Stimulated activated CD8-positive, alpha-beta memory T cell treated with anti-CD3 and anti-CD28 coated beads, Interleukin-12 subunit alpha, Interleukin-12 subunit beta, amount 100 ng/mL, for 24 hours (primary cell): ENCODE measurements around the gene ADCY1.

Source experiments
- DNase-seq: peaks from one replicate; pipeline ENCODE4 v3.0.0-alpha.2; 2020; ENCODE audit errors: extremely low read depth

Gene ADCY1

DNA sequence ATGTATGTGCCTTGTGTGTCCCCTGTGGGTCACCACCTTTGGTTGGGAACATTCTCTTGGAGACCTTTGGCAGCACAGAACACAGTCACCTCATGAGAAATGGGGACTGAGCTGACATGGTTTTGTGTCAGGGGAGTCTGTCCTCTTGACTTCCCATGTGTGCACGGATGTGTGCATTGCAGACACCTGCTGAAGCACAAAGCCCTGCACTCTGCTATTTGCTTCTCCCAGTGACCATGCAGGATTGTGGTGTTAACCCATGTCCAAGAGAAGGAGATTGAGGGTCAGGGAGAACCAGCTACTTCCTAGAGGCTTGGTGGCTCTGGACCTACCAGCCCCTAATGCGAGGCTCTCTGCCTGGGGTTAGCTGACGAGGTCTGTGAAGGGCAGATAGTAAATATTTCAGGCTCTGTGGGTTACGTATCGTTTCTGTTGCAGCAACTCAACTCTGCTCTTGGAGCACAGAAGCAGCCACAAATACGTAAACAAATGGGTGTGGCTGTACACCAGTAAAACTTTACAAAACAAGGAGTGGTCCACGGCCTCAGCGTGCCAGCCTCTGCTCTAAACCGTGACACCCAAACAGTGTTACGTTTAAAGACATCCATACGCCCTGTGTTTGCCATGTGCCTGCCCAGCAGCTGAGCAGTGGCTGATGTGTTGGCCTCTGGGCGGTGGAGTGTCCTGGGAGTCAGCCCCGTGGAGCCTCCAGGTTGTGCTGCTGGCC lies 51.7 kb downstream of the ADCY1 start:
- no peak for DNase-seq

DNA sequence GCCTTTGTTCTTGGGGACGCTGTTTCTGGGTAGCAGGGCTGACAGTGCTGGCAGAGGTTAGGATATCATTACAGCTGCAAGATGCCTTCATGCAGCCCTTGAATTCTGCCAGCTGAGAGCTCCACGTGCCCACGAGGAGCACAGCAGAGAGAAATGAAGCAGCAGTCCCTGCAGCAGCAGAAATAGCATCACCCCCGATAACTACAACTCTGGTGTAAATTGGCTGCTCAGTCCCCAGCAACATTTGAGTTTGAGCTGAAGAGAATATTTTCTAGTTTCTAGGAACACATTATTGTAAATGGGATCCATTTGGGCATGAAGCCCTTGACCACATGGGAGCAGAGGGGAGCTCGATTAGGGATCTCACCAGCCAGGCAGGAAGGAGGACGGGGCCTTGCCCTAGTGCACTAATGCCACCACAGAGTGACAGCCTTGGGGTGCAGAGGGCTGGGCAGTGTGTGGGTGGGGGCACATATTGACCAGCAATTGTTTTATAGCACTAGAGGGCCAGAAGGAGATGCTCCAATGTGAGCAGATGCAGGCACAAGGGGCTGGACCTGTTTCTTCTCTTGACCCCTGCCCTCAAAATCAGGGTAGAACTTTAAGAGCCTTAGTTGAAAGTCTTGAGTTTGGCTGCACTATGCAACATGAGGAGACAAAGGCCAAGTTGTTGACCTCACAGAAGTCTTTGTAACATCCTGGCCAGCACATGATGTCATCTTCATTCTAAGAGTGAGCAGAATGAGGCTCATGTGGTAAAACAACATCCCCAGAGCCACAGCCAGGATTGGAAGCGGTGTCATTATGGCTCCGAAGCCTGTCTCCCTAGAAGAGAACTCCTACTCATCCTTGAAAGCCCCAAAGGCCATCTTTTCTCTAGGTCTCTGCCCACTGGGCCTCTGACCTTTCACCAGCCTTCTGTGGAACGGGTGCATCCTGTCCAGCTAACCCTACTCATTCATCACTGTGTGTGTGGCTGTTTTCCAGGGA lies 52.6 kb downstream of the ADCY1 start:
- no peak for DNase-seq

- no peak for DNase-seq
Measured at GRCh38 chr7:45627691-45628456, 53.7 kb downstream of the ADCY1 start.

- no peak for DNase-seq
Measured at GRCh38 chr7:45631569-45631968, 57.4 kb downstream of the ADCY1 start.

DNA sequence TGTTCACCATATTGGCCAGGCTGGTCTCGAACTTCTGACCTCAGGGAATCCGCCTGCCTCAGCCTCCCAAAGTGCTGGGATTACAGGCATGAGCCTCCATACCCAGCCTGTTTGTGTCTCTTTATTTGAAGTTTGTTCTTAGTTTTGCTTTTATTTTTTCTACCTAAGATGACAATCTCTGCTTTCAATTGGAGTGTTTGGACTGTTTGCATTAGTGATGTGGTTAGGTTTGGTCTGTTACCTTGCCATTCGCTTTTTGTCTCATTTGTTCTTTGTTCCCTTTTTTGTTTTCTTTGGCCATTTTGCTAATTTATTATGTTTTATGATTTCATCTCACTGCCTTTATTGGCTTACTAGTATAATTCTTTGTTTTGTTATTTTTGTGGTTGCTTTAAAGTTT lies 62.6 kb downstream of the ADCY1 start:
- DNase-seq: no peak

DNA sequence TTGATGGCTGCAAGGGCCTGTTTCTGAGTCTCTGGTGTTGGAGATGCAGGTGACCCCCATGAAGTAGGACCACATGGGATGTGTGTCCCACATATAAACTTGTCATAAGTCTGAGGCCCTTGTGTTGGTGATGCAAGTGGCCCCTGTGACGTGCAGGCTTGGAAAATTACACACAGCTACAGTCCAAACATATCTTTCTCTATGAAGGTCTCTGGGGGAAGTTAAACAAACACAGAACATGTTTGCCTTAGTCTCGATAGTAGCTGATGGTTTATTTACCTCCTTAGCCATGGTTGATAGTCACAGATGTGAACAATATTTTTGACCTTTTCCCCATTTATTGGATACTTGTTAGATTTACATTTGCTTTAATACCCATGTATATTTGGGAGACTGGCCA lies 64.7 kb downstream of the ADCY1 start:
- DNase-seq: no peak

GRCh38 chr7:45642044-45642443 lies 67.9 kb downstream of the ADCY1 start:
- no peak for DNase-seq

DNA sequence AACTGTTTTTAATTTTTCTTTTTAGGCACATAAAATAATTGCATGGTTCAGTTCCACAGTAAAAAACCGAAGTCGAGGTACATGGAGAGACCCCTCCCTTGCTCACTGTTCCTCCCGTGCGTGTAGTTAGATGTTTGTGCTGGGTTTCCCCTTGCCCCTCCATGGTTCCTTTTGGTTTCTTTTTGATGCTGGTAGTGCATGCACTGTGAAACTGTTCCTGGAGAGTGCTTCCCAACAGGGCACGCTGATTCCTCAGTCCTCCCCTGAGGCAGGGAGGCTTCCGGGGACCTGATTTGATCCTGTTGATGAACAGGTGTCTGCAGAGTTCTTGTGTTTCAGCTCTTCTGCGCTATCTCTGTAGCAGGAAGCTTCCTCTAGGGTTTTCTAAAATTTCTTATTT lies 69.5 kb downstream of the ADCY1 start:
- DNase-seq: no peak

DNA sequence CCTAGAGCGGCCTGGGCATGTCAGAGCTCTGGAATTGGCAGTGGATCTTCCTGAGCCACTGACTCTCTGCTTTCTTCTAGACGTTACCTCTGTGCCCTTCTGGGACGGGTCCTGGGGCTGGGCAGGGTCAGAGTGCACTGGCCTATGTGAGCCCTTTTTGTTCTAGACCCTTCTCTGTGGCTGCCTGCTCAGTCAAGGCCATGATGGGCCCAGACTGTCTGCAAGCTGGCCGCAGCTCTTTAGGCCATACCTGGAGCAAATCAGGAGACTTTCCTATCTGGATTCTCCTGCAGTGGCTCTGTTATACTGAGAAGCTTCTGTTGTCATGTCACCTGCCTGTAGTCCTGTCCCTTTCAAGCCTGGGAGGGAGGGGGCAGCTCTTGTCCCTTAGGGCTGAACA lies 70.1 kb downstream of the ADCY1 start:
- DNase-seq: no peak

DNA sequence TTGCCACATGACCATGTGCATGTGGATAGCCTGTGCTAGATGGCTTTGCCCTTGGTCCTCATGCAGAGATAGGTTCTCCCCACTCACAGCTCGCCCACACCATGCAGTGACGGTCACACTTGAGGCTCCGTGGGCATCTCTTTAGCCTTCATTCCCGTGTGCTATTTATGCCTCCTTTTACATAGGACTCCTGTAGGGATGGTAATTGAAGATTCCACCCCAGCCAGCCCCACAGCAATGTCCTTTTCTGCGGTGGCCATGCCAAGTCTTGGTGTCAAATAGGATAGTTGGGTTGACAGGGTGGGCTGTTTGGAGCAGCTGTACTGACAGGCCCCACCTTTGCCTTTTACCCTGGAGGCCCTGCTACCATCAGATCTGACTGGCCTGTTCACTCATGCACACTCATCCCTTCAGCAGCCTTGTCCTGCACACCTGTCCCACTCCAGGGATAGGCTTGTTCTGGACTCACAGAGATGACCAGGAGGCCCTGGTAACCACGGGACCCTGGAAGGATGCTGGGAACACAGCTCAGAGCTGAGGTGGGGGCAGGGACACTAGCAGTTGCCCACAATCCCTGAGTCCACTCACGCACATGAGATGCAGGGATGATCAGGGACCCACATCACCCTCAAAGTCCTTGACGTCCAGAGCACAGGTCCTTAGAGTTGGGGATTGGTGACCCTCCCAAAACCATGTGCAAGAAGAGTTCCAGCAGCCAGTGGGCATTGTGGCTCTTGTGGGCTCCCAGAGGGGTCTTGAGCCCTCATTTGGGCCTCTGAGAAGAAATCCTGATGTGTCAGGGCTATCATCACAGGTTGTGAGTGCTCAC lies 71.2 kb downstream of the ADCY1 start:
- DNase-seq: no peak

DNA sequence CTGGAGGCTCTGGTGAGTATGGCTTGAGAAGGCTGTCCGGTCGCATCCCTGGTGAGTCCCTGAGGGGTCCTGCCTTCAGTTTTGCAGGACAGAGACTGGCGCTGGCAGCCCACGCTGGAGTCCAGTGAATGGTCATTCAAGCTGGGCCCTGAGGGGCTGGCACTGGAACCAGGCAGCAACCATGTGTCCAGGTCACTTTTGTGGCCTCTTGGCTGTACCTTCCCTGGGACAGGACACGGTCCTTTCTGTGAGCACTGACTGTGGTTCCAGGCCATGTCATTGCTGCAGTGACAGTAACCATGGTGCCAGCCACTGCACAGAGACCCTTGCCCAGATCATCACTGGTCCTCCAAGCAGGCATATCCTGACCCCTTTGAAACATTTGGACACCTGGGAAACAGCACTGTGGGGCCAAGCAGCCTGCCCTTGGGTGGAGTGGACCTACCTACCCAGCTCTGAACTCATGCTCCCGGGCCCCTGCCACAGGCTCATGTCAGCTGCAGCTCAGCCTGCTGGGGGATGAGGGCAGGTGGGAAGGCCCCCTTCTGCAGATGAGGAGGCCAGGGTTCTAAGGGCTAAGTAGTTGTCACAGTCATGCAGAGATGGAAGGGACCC lies 72.1 kb downstream of the ADCY1 start:
- DNase-seq: no peak

DNA sequence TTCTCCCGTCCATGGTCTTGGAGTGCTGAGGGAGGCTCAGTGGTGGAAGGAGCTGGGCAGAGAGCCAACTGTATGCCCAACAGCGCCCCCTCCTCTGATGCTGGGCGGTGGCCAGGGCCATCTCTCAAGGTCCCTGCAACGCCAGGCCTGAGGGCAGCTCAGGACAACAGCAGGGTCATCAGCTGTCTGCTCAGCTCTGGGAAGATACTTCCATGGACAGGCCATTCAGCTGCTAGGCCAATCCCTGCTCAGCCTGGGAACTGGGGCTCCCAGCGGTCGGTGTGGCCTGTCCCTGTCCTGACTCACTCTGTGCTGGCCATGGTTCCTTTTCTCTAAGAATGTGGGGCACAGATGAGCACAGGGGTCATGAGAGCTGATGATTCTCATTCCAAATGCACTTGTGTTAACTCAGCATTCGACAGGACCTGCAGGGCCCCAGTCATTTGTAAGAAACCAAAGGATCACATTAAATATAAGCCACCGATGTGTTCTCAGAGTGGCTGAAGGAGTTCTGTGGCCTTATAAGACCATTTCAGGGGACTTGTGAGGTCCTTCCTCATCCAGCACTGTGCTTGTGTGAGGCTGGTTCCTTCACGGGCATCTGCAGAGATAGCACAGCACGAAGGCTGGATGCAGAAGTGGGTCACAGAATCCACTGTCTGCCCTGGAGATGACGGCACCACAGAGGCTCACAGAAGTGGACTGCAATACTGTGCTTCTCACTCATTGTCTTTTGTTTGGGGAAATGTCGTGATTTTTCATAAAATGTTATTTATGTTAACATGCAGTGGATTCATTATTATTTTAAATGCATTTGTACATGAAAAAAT lies 73.0 kb downstream of the ADCY1 start:
- DNase-seq: no peak

DNA sequence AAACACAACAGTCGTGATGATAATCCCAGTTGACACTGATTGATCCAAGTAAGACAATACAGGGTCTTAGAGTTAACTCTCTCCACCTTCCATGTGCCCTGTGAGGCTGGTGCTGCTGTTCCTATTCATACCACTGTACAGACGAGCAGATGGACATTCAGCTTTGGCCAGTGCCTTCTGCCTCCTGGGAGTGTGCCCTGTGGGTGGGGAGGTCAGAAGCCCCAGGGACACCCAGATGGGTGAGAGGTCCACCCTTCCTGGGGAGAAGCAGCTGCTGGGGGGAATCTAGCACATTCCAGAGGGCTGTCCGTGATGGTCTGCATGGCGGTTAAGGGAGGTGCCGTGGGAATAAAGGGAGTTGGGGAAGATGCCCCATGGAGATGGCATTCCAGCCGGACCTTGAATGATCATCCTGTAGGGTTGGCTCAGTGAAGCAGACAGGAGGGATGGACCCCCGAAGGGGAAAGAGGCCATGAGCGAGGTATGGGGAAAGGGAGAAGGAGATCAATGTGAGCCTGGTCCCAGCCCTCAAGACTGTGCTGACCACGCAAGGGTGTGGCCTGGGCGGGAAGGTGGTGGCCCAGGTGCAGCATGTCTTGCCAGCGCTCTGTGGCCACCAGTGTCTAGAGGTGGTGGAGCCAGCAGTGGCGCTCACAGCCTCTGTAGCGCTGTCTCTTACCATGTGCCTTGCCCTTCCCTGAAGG lies 74.0 kb downstream of the ADCY1 start:
- DNase-seq: no peak

DNA sequence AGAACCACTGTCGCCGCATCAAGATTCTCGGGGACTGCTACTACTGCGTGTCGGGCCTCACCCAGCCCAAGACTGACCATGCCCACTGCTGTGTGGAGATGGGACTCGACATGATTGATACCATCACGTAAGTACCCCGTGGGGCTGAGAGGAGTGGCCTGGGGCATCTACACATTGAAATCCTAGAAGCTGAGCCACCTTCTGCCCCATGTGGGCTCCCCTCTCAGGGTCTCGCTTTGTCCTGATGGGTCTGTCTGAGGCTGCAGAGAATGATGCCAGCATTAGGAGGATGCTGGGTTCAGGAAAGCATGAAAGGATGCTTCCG lies 74.5 kb downstream of the ADCY1 start:
- no peak for DNase-seq

DNA sequence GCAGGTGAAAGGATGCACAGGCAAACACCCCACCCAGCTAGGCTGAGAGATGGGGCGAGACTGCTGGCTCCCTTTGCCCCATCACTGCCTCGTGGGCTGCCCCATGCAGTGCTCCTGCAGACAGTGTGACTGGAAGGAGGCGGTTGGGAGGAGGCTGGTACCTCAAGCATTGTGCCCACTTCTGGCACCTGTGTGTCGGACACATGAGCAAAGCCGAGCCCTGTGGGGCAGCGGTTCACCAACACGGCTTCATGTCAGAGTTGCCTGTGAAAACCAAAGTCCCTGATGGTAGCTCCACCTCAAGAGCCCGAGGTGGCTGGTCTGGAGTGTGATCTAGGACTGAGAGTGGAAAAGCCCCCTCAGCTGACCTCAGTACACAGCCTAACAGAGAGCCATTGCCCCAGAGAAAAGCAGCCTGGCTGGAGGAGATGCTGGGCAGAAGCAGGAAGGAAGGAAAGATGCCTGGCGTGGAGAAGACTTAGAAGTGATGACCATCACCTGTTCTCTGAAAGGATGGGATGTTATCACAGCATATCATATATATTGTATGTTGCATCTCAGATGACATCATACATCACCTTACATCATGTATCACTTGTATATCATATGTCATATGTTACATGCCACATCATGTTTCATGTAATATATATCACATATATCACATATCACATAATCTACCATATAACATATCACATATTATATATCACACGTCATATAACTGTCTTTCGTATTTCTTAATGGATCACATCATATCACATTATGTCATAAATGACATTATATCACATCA lies 75.6 kb downstream of the ADCY1 start:
- no peak for DNase-seq

GRCh38 chr7:45650404-45651394 lies 76.5 kb downstream of the ADCY1 start:
- DNase-seq: no peak

GRCh38 chr7:45651540-45651939 lies 77.4 kb downstream of the ADCY1 start:
- DNase-seq: no peak

DNA sequence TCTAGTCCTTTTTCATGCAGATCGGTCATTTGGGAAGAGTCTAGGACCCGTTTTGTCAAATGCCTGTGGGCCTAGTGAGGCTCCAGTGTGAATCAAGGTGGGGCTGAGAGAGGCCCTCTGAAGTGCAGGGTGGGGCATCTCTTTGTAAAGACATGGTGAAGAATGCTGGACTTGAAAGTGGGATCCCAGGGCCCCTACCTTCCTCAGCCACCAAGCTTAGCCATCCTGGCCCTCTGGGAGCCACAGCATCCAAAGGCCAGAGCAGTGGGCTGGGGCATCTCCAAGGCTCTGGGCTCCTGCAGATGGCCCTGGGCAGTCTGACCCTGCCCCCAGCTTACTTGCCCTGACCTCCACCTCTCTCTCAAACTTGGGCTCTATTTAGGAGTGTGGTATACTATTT lies 78.5 kb downstream of the ADCY1 start:
- no peak for DNase-seq
